ENCODE results near the gene NFX1.

Gene NFX1

DNA sequence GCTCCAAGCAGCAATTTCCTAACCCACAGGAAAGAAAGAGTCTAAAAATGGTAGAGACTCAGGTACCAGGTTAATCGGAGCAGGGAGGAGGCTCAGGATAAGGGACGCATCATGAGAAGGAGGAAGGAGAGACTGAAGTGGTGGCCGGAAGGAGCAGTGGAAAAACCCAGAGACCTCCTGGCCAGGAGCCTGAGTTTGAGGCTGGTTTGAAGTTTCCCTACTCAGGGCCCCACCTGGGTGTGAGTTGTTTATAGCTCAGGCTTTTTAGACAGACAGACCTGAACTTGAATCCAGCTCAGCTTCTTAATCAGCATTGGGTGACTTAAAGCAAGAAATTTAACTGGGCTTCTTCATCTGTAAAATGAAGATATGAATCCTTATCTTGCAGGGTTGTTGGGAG, 124.0 kb downstream of the NFX1 start:
- Mint-ChIP-seq H3K27ac (peak overlapping the region; percentile 71), H3K36me3 (ENCODE audit: low read depth) (no peaks in the 10 kb centered on the region), H3K9me3 (no peaks in the 10 kb centered on the region), H3K27me3 (no peaks in the 10 kb centered on the region), H3K4me1 (ENCODE audit: low read depth) (peaks cover 45% of the 10 kb centered on the region), H3K4me3 (no peak overlapping the region)
- no peak for DNase-seq

DNA sequence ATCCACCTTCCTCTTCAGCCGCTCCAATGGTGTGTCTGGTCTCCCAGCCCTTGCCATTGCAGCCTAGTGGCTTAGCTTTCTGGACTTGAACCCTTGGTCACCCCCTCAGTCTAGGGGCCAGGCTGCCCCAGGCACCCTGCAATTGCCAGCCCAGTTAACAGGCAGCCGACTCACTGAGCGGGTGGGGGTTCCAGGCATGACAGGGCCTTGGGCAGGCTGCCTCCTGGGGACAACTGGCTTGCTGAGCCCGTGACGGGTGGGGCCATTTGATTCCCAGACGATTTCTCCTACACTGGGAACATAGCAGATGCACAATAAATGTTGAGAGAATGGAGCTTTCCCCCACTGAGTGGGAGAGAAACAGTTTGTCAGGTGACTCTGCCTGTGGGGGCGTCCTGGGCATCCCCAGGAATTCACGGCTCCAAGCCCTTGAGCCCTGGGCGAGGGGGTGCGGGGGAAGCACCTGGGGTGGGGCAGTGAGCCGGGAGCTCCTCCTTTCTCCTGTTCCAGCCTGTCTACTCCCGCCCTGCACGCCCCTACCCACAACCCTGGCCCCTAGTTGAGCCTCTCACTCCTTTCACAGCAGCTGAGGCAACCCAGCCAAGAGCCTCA, 124.7 kb downstream of the NFX1 start:
- peaks cover 45% of the 10 kb centered on the region for H3K4me1 Mint-ChIP-seq (ENCODE audit: low read depth)
- H3K9me3 Mint-ChIP-seq: no peaks in the 10 kb centered on the region
- peak; percentile 32 for DNase-seq
- H3K4me3 Mint-ChIP-seq: peak overlapping the region; percentile 44
- H3K36me3 Mint-ChIP-seq (ENCODE audit: low read depth): no peaks in the 10 kb centered on the region
- no peaks in the 10 kb centered on the region for H3K27me3 Mint-ChIP-seq
- H3K27ac Mint-ChIP-seq: peak overlapping the region; percentile 92

DNA sequence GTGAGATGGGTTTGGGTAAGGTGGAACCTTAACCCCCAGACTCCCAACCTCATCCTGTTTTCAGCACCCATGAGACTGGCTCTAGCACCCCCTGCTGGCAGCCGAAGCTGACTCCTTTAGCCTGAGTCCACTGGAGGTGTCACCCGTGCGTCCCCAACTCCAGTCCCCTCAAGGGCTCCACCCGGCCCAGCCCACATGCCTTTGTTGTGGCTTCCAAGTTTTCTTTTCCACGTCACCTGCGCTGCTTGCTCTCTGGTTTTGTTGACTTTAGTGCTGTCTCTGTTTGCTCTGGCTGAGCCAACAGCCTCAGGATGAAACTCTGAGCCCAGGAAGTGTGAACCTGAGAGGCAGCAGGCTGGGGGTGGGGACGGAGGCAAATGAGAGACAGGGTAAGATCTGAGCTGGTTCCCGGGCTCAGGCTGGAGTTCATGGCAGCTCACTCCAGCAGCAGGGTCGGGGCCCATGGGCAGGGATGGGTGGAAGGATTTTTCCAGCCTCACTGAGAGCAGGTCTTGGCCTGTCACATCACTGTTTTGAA, 125.3 kb downstream of the NFX1 start:
- Mint-ChIP-seq H3K27me3 (no peaks in the 10 kb centered on the region), H3K9me3 (no peaks in the 10 kb centered on the region), H3K4me3 (peak overlapping the region; percentile 44), H3K4me1 (ENCODE audit: low read depth) (peaks cover 50% of the 10 kb centered on the region), H3K36me3 (ENCODE audit: low read depth) (no peaks in the 10 kb centered on the region), H3K27ac (peak overlapping the region; percentile 92)
- peak; percentile 90 for DNase-seq

DNA sequence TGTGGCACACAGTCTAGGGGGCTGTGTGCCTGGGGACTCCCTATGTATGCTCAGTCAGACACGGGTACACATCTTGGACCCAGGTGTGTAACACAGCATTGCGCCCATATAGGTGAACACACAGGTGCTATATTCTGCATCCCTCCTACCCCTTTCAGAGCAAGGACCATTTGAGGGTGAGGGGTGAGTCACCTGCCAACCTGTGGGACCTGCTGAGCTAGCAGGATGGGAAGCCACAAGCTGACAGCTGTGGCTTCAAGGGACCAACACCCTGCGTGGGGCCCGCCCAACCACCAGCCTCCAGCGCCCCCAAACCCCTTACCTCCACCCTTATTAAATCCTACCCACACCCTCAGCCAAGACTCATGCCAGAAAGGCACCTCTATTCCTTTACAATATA, 126.7 kb downstream of the NFX1 start:
- H3K27me3 Mint-ChIP-seq: no peaks in the 10 kb centered on the region
- H3K9me3 Mint-ChIP-seq: no peaks in the 10 kb centered on the region
- H3K36me3 Mint-ChIP-seq (ENCODE audit: low read depth): no peaks in the 10 kb centered on the region
- peak overlapping the region; percentile 66 for H3K27ac Mint-ChIP-seq
- DNase-seq: peak; percentile 43
- peaks cover 50% of the 10 kb centered on the region for H3K4me1 Mint-ChIP-seq (ENCODE audit: low read depth)
- H3K4me3 Mint-ChIP-seq: no peak overlapping the region

DNA sequence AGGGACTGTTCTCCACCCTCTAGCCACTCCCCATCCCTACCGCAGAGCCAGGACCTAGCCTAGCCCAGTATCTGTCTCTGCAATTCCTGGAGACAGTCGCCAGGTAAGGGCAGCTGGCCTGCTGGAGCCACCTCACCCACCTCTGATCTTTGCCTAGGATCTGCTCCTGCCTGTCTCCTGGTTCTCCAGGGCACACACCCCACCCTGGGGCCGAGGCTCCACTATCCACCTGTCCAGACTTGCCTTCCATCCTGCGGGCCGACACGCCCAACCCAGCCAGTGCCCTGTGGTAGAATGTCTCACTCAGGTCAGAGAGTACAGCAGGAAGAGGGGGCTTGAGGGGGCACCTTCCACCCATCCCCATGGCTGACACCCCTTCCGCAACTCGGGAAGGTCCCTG, 127.8 kb downstream of the NFX1 start:
- H3K27ac Mint-ChIP-seq: no peak overlapping the region
- no peak overlapping the region for H3K4me3 Mint-ChIP-seq
- peaks cover 50% of the 10 kb centered on the region for H3K4me1 Mint-ChIP-seq (ENCODE audit: low read depth)
- no peak for DNase-seq
- H3K9me3 Mint-ChIP-seq: no peaks in the 10 kb centered on the region
- H3K27me3 Mint-ChIP-seq: no peaks in the 10 kb centered on the region
- no peaks in the 10 kb centered on the region for H3K36me3 Mint-ChIP-seq (ENCODE audit: low read depth)

DNA sequence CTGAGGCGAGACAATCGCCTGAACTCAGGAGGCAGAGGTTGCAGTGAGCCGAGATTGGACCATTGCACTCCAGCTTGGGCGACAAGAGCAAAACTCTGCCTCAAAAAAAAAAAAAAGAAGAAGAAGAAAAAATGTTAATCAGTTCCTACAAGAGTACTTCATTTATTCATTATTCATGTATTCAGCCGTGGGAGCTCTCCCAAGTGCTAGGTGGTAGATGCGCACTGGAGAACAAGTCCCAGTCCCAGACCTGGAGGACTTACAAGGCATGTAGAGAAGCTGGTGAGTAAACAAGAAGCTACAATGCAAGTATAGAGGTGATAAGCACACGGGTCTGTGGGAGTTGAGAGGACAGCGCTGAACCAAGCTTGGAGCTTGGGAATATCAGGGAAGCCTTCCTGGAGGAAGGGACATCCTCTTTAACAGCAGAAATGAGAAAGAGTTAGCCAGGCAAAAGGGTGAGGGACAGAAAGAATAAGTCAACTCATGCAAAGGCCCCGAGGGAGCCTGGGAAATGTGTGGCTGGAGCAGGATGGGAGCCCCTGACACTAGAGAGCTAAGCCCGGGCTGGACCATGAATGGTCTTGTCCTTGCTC, 129.5 kb downstream of the NFX1 start:
- Mint-ChIP-seq H3K27me3 (no peaks in the 10 kb centered on the region), H3K27ac (no peak overlapping the region), H3K36me3 (ENCODE audit: low read depth) (no peaks in the 10 kb centered on the region), H3K4me3 (no peak overlapping the region), H3K9me3 (no peaks in the 10 kb centered on the region), H3K4me1 (ENCODE audit: low read depth) (peaks cover 40% of the 10 kb centered on the region)
- no peak for DNase-seq
